Subcutaneous adipose tissue (tissue), 4 donors: Measurements from ENCODE around the gene SAMD9L. TPM values are rescaled to one million over a fixed set of nuclear protein-coding genes. Genes with fewer than 3 reads are reported as not detected.

Source experiments
- CTCF ChIP-seq: fragments of 450-650 bp; IDR thresholded peaks from one replicate; pipeline ENCODE4 v1.5.1; 2016; ENCODE audit warnings: low read depth, mild to moderate bottlenecking, control low read depth, antibody characterized with exemption, moderate library complexity
- total RNA-seq, 4 donors: library from RNA; depleted of rRNA; stranded (reverse); fragments of >200 nt; gene quantifications; one replicate each; pipeline ENCODE4 v1.1.0, GENCODE V29; 2016

SAMD9L gene
- total RNA-seq, 4 donors from 2014 or later: 6.7 to 23.5 (median 16.8) TPM

- TF ChIP-seq CTCF: no peak
These were observed 12.2 kb upstream of the SAMD9L start for GRCh38 chr7:93160410-93160809.

DNA sequence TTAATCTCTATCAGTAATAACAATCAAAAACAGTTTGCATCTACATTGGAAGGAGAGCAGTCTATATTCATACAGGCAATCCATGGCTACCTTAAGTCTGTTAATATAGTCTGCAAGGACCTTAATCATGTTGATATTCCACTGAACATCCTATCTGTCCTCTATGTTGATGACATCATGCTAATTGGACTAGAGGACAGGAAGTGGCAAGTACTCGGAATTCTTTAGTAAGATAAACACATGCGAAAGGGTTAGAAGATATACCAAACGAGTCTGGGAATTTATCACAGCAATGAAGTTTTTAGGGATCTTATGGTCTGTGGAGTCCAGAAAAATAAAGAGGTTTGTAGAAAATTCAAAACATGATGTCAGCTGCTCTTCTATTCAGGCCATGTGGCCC, 11.3 kb upstream of the SAMD9L start:
- no peak for TF ChIP-seq CTCF

DNA sequence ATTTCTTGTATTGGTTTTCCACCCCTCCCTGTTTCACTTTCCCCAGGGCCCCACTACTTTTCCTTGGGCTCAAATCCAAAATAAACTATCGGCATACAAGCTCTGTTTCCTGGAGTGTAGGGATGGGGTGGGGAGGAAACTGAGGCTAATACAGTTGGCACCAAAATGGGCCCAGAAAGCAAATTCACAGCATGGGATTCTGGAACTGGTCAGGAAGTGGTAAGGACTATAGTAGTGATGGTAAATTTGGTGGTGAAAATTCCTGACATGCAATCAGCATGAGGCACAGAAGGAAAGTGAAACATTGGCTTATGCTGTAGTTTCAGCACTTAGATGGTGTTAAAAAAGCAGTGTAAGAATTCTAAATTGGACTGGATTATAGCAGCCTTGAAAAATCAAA, 8.7 kb upstream of the SAMD9L start:
- TF ChIP-seq CTCF: no peak

DNA sequence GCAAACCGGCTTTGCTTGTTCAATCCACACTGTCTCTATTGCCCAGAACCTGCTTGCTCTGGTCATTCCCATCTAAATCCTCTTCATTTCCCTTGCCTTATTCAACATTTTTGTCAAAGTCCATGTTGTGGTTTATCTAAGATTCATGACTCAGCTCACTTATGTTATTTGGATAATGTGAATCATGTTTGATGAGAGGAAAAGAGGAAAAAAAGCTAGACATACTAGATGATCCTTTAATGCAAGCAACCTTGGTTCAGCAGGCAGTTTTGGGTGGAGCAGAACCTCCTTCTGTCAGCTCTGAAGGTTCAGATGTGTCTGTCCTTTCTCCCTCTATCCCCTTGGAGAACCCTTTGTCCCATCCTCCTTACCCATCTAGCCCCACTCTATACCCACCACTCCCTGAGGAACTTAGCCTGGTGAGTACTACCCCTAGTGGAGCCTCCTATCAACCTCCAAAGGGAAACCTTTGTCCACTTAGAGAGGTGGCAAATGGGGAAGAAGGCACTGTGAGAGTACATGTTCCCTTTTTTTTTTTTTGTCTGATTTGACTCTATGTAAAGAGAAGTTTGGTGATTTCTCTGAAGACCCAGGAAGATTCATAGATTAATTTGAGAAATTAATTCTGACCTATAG, 2.1 kb upstream of the SAMD9L start:
- no peak for TF ChIP-seq CTCF

- TF ChIP-seq CTCF: no peak
These were observed 542 bp upstream of the SAMD9L start for GRCh38 chr7:93148727-93149126.

DNA sequence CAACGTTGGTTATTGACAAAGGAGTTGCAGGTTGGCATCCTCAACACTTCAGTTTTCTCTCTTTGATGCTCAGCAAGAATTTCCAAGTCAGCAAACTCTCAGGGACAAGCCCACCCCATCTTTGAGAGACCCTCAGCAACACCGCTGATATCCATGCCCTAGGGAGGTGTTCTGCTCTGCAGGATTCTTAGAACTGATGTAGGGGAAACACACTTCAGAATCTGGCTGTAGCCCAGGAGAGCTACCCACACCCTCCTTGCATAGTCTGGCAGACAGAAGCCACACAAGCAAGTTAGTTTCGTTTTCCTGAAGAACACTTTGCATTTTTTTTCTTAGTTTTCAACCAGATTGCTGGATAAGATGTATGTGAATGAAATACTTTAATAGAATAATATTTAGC, 822 bp downstream of the SAMD9L start:
- no peak for TF ChIP-seq CTCF

GRCh38 chr7:93146472-93147141, 1.6 kb downstream of the SAMD9L start:
- TF ChIP-seq CTCF: no peak
